Epithelial cell of esophagus (primary cell): ENCODE measurements around the gene TLN1.

Source experiments
- DNase-seq: peaks from one replicate; pipeline ENCODE4 v3.0.0; 2010; ENCODE audit warnings: low read depth
- H3K4me3 ChIP-seq: 2 replicates; pipeline ENCODE4 v1.5.1; 2011; ENCODE audit warnings: mild to moderate bottlenecking, low read length, control low read depth
- CTCF ChIP-seq: IDR thresholded peaks from 2 replicates; pipeline ENCODE4 v1.5.1; 2011; ENCODE audit warnings: low read depth, mild to moderate bottlenecking, low read length, control low read depth, inconsistent platforms; ENCODE audit not compliant: insufficient read depth; ENCODE audit errors: missing control alignments

Gene TLN1

GRCh38 chr9:35748858-35749514 is 17.0 kb upstream of the TLN1 start, which contains the start of the genes GBA2 and RGP1:
Gene GBA2 (minus strand): TSS chr9:35749228. CDS start chr9:35748704, 524 bp downstream.
Gene RGP1 (plus strand): TSS chr9:35749287. CDS start chr9:35749756, 469 bp downstream.
- DNase-seq = peak; percentile 76
- H3K4me3 ChIP-seq = peak within 1 kb of the TSS; percentile 80
- TF ChIP-seq CTCF = no peak

GRCh38 chr9:35748242-35748857 is 16.4 kb upstream of the TLN1 start:
- DNase-seq = no peak
- H3K4me3 ChIP-seq = peak overlapping the region; percentile 80
- TF ChIP-seq CTCF = no peak

GRCh38 chr9:35746583-35746982 is 14.6 kb upstream of the TLN1 start:
- H3K4me3 ChIP-seq = peak overlapping the region; percentile 80
- TF ChIP-seq CTCF = no peak
- no peak for DNase-seq

- TF ChIP-seq CTCF = no peak
- no peak for DNase-seq
- H3K4me3 ChIP-seq = no peak overlapping the region
These were observed 13.6 kb upstream of the TLN1 start for GRCh38 chr9:35745569-35745968.

- no peak overlapping the region for H3K4me3 ChIP-seq
- TF ChIP-seq CTCF = no peak
- no peak for DNase-seq
These were observed 12.0 kb upstream of the TLN1 start for GRCh38 chr9:35743880-35744518.

- no peak overlapping the region for H3K4me3 ChIP-seq
- no peak for DNase-seq
- TF ChIP-seq CTCF = no peak
These were observed 11.5 kb upstream of the TLN1 start for GRCh38 chr9:35743452-35743851.
